H1 (cell line): Measurements from ENCODE around the gene APOOL. TPM values are rescaled to one million over a fixed set of nuclear protein-coding genes. Genes with fewer than 3 reads are reported as not detected.

ENCODE experiments used
- CTCF ChIA-PET: fragments of 300-600 bp; sonication (Branson Sonifier 250); formaldehyde crosslinking; loops from one replicate; lab custom pipeline; 2021; ENCODE audit not compliant: partially characterized antibody; lab: Charles Lee
- POLR2A ChIA-PET: fragments of 300-600 bp; sonication (Branson Sonifier 250); formaldehyde crosslinking; loops from one replicate; lab custom pipeline; 2021; ENCODE audit warnings: inconsistent platforms; ENCODE audit not compliant: partially characterized antibody; lab: Charles Lee
- DNase-seq, 2 experiments: peaks; one replicate each; pipeline versions ENCODE4 v3.0.0 to v3.0.0-alpha.2; 2010 to 2022; ENCODE audit warnings: low spot score in 2 of 2, low read depth in 1 of 2, mixed read lengths in 1 of 2
- FAIRE-seq: peaks from 2 replicates; lab custom pipeline; 2011; peaks lifted over from hg19 to GRCh38; lab: Jason Lieb, UNC
- H2AFZ ChIP-seq: 2 replicates; pipeline ENCODE4 v1.8.1; 2012; ENCODE audit warnings: low read length, inconsistent platforms
- H2AK5ac ChIP-seq: 2 replicates; pipeline ENCODE4 v1.6.1; 2013; ENCODE audit warnings: low read depth, low read length
- H2BK120ac ChIP-seq: replicated peaks from 2 replicates; pipeline ENCODE3; 2013; ENCODE audit warnings: low read depth, low read length, inconsistent platforms
- H2BK12ac ChIP-seq: 2 replicates; pipeline ENCODE4 v1.6.1; 2013; ENCODE audit warnings: low read depth, low read length
- H2BK15ac ChIP-seq: 2 replicates; pipeline ENCODE4 v1.6.1; 2013; ENCODE audit warnings: low read length
- H2BK20ac ChIP-seq: 2 replicates; pipeline ENCODE4 v1.6.1; 2013; ENCODE audit warnings: low read length
- H2BK5ac ChIP-seq: 2 replicates; pipeline ENCODE4 v1.6.1; 2013; ENCODE audit warnings: low read depth, low read length
- H3K14ac ChIP-seq: 2 replicates; pipeline ENCODE4 v1.6.1; 2013; ENCODE audit warnings: inconsistent platforms; ENCODE audit not compliant: insufficient read length
- H3K18ac ChIP-seq: 2 replicates; pipeline ENCODE4 v1.6.1; 2013; ENCODE audit warnings: low read length; ENCODE audit errors: extremely low read depth
- H3K23ac ChIP-seq: 2 replicates; pipeline ENCODE4 v1.6.1; 2013; ENCODE audit warnings: inconsistent platforms; ENCODE audit not compliant: insufficient read length
- H3K23me2 ChIP-seq: 2 replicates; pipeline ENCODE4 v1.6.1; 2013; ENCODE audit warnings: low read depth, low read length
- H3K27ac ChIP-seq: 2 replicates; pipeline ENCODE4 v1.6.1; 2011; ENCODE audit warnings: low read depth, low read length, inconsistent platforms
- H3K27me3 ChIP-seq, 4 experiments: replicated peaks in 1 of 4; 1 replicate in 1 of 4; 2 replicates in 3 of 4; pipeline versions ENCODE4 v1.6.1 to v1.8.1; 2011 to 2013; ENCODE audit warnings: low read length in 3 of 4, mild to moderate bottlenecking in 3 of 4, inconsistent platforms in 2 of 4, mixed read lengths in 2 of 4, moderate library complexity in 1 of 4; ENCODE audit not compliant: control insufficient read depth in 3 of 4, insufficient read depth in 3 of 4; ENCODE audit errors: extremely low read depth in 1 of 4
- H3K36me3 ChIP-seq, 4 experiments: 2 replicates each; pipeline versions ENCODE4 v1.6.1 to v1.8.1; 2011 to 2013; ENCODE audit warnings: mild to moderate bottlenecking in 4 of 4, low read length in 3 of 4, moderate library complexity in 2 of 4, control low read depth in 1 of 4, inconsistent platforms in 1 of 4; ENCODE audit not compliant: insufficient read depth in 4 of 4, control insufficient read depth in 2 of 4
- H3K4ac ChIP-seq: replicated peaks from 2 replicates; pipeline ENCODE3; 2013; ENCODE audit warnings: low read length, low read depth, mixed read lengths, inconsistent platforms; ENCODE audit not compliant: insufficient read length
- H3K4me1 ChIP-seq, 4 experiments: replicated peaks in 1 of 4; 1 replicate in 1 of 4; 2 replicates in 3 of 4; pipeline versions ENCODE4 v1.6.1 to v1.8.1; 2011 to 2013; ENCODE audit warnings: low read length in 3 of 4, inconsistent platforms in 2 of 4, mixed read lengths in 1 of 4; ENCODE audit not compliant: insufficient read depth in 4 of 4, control insufficient read depth in 3 of 4
- H3K4me2 ChIP-seq, 2 experiments: 2 replicates each; pipeline versions ENCODE4 v1.6.1 to v1.8.1; 2011 to 2013; ENCODE audit warnings: low read depth in 2 of 2, low read length in 2 of 2, control low read depth in 1 of 2, inconsistent platforms in 1 of 2, mild to moderate bottlenecking in 1 of 2; ENCODE audit not compliant: insufficient read depth in 1 of 2
- H3K4me3 ChIP-seq, 4 experiments: fragments of 200-600, 300-600 bp in 1 of 4; sonication (generic), shearing (Covaris generic), sonication (Bioruptor Twin) in 1 of 4; 2 replicates each; pipeline versions ENCODE4 v1.5.1 to v1.8.1; 2011 to 2016; ENCODE audit warnings: low read length in 4 of 4, low read depth in 3 of 4, control low read depth in 2 of 4, inconsistent platforms in 2 of 4, mild to moderate bottlenecking in 2 of 4, mixed read lengths in 1 of 4, moderate library complexity in 1 of 4; ENCODE audit not compliant: insufficient read depth in 2 of 4; ENCODE audit errors: extremely low read depth in 1 of 4
- H3K56ac ChIP-seq: replicated peaks from 2 replicates; pipeline ENCODE3; 2013; ENCODE audit warnings: low read depth, mild to moderate bottlenecking, mixed read lengths, low read length, inconsistent platforms; ENCODE audit not compliant: insufficient read length
- H3K79me1 ChIP-seq: 2 replicates; pipeline ENCODE4 v1.6.1; 2013; ENCODE audit warnings: low read depth, low read length, control low read depth
- H3K79me2 ChIP-seq, 2 experiments: 2 replicates each; pipeline versions ENCODE4 v1.6.1 to v1.8.1; 2012 to 2013; ENCODE audit warnings: low read length in 2 of 2, mild to moderate bottlenecking in 2 of 2, inconsistent platforms in 1 of 2; ENCODE audit not compliant: insufficient read depth in 2 of 2, control insufficient read depth in 1 of 2
- H3K9ac ChIP-seq, 4 experiments: replicated peaks in 1 of 4; 1 replicate in 1 of 4; 2 replicates in 3 of 4; pipeline versions ENCODE4 v1.6.1 to v1.8.1; 2011 to 2013; ENCODE audit warnings: low read depth in 3 of 4, low read length in 3 of 4, control low read depth in 2 of 4, mild to moderate bottlenecking in 2 of 4, moderate library complexity in 2 of 4, inconsistent platforms in 1 of 4; ENCODE audit errors: extremely low read depth in 1 of 4
- H3K9me3 ChIP-seq, 2 experiments: 2 replicates each; pipeline versions ENCODE4 v1.6.1 to v1.8.1; 2012 to 2013; ENCODE audit warnings: mild to moderate bottlenecking in 2 of 2, moderate library complexity in 2 of 2, control low read depth in 1 of 2, inconsistent platforms in 1 of 2, low read depth in 1 of 2, low read length in 1 of 2, mixed read lengths in 1 of 2; ENCODE audit not compliant: insufficient read depth in 2 of 2
- H4K20me1 ChIP-seq, 2 experiments: replicated peaks in 1 of 2; 2 replicates each; pipeline versions ENCODE3 to v1.8.1; 2011 to 2013; ENCODE audit warnings: inconsistent platforms in 2 of 2, low read length in 2 of 2, mild to moderate bottlenecking in 1 of 2; ENCODE audit not compliant: insufficient read depth in 2 of 2, control insufficient read depth in 1 of 2
- H4K5ac ChIP-seq: 2 replicates; pipeline ENCODE4 v1.6.1; 2013; ENCODE audit warnings: low read length, low read depth, mixed read lengths, inconsistent platforms; ENCODE audit not compliant: insufficient read length
- H4K8ac ChIP-seq: 2 replicates; pipeline ENCODE4 v1.8.0; 2013; ENCODE audit warnings: mild to moderate bottlenecking, moderate library complexity, low read length, inconsistent platforms; ENCODE audit not compliant: insufficient read depth; ENCODE audit errors: extremely low read depth
- H4K91ac ChIP-seq: replicated peaks from 2 replicates; pipeline ENCODE3; 2013; ENCODE audit warnings: low read length, mixed read lengths, inconsistent platforms; ENCODE audit not compliant: insufficient read length
- CEBPB ChIP-seq: IDR thresholded peaks from 2 replicates; pipeline ENCODE4 v1.6.1; 2012; ENCODE audit warnings: low read depth, low read length
- EGR1 ChIP-seq: IDR thresholded peaks from 2 replicates; pipeline ENCODE4 v1.6.1; 2011; ENCODE audit warnings: low read depth, low read length, borderline replicate concordance
- GABPA ChIP-seq: IDR thresholded peaks from 2 replicates; pipeline ENCODE4 v1.6.1; 2011; ENCODE audit warnings: mild to moderate bottlenecking, low read length, moderate library complexity, borderline replicate concordance; ENCODE audit not compliant: insufficient read depth
- JUND ChIP-seq: IDR thresholded peaks from 2 replicates; pipeline ENCODE4 v1.6.1; 2011; ENCODE audit warnings: mild to moderate bottlenecking, improper control_type of control experiment, low read length
- KDM5A ChIP-seq: fragments of 200-600 bp; IDR thresholded peaks from 2 replicates; pipeline ENCODE4 v1.7.1; 2012; ENCODE audit warnings: mild to moderate bottlenecking, low read length, inconsistent platforms, mixed read lengths
- MAFK ChIP-seq: IDR thresholded peaks from 2 replicates; pipeline ENCODE4 v1.6.1; 2012; ENCODE audit warnings: low read depth, mild to moderate bottlenecking, improper control_type of control experiment, low read length
- POLR2AphosphoS5 ChIP-seq: IDR thresholded peaks from 2 replicates; pipeline ENCODE4 v1.6.1; 2011; ENCODE audit warnings: low read depth, low read length
- RAD21 ChIP-seq, 2 experiments: IDR thresholded peaks in 1 of 2; conservative IDR thresholded peaks in 1 of 2; 2 replicates each; pipeline ENCODE4 v1.6.1; 2011; ENCODE audit warnings: low read depth in 2 of 2, low read length in 2 of 2, improper control_type of control experiment in 1 of 2, inconsistent platforms in 1 of 2, mild to moderate bottlenecking in 1 of 2, moderate library complexity in 1 of 2
- SIN3A ChIP-seq, 2 experiments: IDR thresholded peaks in 1 of 2; conservative IDR thresholded peaks in 1 of 2; 2 replicates each; pipeline ENCODE4 v1.6.1; 2011 to 2012; ENCODE audit warnings: low read length in 2 of 2, improper control_type of control experiment in 1 of 2, low read depth in 1 of 2, mild to moderate bottlenecking in 1 of 2
- SP2 ChIP-seq: IDR thresholded peaks from 2 replicates; pipeline ENCODE4 v1.6.1; 2012; ENCODE audit warnings: mild to moderate bottlenecking, low read length, inconsistent platforms
- USF2 ChIP-seq: IDR thresholded peaks from 2 replicates; pipeline ENCODE4 v1.6.1; 2011; ENCODE audit warnings: low read length, improper control_type of control experiment
- YY1 ChIP-seq: IDR thresholded peaks from 2 replicates; pipeline ENCODE4 v1.6.1; 2011; ENCODE audit warnings: low read depth, mild to moderate bottlenecking, low read length
- WGBS, 2 experiments: shearing (Covaris generic) in 1 of 2; methylation state at CpG; one replicate each; pipeline versions ENCODE4 v1.1.6 to v1.1.7; 2013 to 2015; ENCODE audit warnings: low lambda C conversion rate in 2 of 2, mixed read lengths in 2 of 2, inconsistent platforms in 1 of 2, low coverage in 1 of 2, missing lambda C conversion rate in 1 of 2; ENCODE audit not compliant: insufficient replicate concordance in 2 of 2, insufficient coverage in 1 of 2, insufficient read length in 1 of 2; ENCODE audit errors: extremely low coverage in 1 of 2, missing lambda C conversion rate in 1 of 2; 5-methylcytosine and 5-hydroxymethylcytosine counted together
- polyA plus RNA-seq, 7 experiments: library from polyadenylated mRNA; depleted of rRNA in 3 of 7; stranded (reverse) in 5 of 7; unstranded in 2 of 7; fragments of >200 nt in 5 of 7; fragments of 200-250 nt in 2 of 7; gene quantifications; 1 replicate in 5 of 7; 2 replicates in 1 of 7; 4 replicates in 1 of 7; pipeline versions ENCODE4 v1.2.1 to v1.2.3, GENCODE V29; 2011 to 2013; ENCODE audit warnings: missing spikeins in 2 of 7, mixed read lengths in 2 of 7
- total RNA-seq: library from RNA; stranded (reverse); fragmentation: NEBNext Ultra II Directional; extraction: Animal tissue kit (Norgen Biotek cat#: 25700); gene quantifications from 2 replicates; pipeline ENCODE4 v1.2.1, GENCODE V29; 2021
- TF ChIP-seq, protein P1 (sequence below): IDR thresholded peaks from 2 replicates; pipeline ENCODE4 v1.6.1; 2012; ENCODE audit warnings: inconsistent platforms

The APOOL gene
- total and polyA plus RNA-seq, 2 of the 8 experiments (the other 6 are each of a cell fraction or from before 2014, with no cell fraction given): 2.4 to 8.1 TPM

DNA sequence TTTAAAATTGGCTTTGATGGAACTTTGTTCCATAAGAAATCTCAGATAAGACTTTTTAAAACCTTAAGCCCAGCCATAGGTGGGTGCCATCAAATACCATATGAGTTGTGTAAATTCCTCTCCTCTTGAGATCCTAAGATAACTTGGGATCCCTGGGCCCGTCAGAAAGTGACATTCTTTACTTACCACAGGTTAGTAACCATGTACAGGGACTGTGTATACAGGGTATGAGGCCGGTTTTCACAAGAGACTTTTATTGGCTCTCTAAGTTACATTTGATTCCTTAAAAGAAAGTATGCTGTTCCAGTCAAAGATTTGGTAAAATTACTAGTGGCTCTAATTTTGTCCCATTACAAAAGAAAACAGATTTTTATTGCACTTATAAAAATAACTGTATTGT, 110.1 kb downstream of the APOOL start:
- no peak overlapping the region for H2AFZ ChIP-seq
- H3K4me2 ChIP-seq: no peak overlapping the region
- H4K5ac ChIP-seq: no peak overlapping the region
- H3K79me2 ChIP-seq: no peaks in the 10 kb centered on the region
- no peaks in the 10 kb centered on the region for H3K23me2 ChIP-seq
- WGBS, 2 experiments: 94% methylated on average over 2 of the region's 2 CpGs; no CpG with 5 or more reads in 1 of the 2 experiments
- no peak overlapping the region for H3K23ac ChIP-seq
- no peak overlapping the region for H3K9ac ChIP-seq
- H2BK20ac ChIP-seq: no peak overlapping the region
- no peak overlapping the region for H3K4me3 ChIP-seq
- H3K4me1 ChIP-seq: no peaks in the 10 kb centered on the region
- H3K36me3 ChIP-seq: no peaks in the 10 kb centered on the region
- no peaks in the 10 kb centered on the region for H3K79me1 ChIP-seq
- H4K8ac ChIP-seq: no peak overlapping the region
- H2BK12ac ChIP-seq: no peak overlapping the region
- H3K56ac ChIP-seq: no peak overlapping the region
- no peak overlapping the region for H2BK15ac ChIP-seq
- H3K9me3 ChIP-seq: no peaks in the 10 kb centered on the region
- FAIRE-seq (no peak), DNase-seq (no peak)
- no peak overlapping the region for H4K91ac ChIP-seq
- H2BK120ac ChIP-seq: no peak overlapping the region
- no peak overlapping the region for H2BK5ac ChIP-seq
- H3K18ac ChIP-seq: no peak overlapping the region
- ChIA-PET POLR2A (no interaction called here), CTCF (no interaction called here)
- no peak overlapping the region for H3K4ac ChIP-seq
- H3K14ac ChIP-seq: no peak overlapping the region
- no peak overlapping the region for H3K27ac ChIP-seq
- no peaks in the 10 kb centered on the region for H3K27me3 ChIP-seq
- H4K20me1 ChIP-seq: no peaks in the 10 kb centered on the region
- H2AK5ac ChIP-seq: no peak overlapping the region
- no peak for TF ChIP-seq USF2
- TF ChIP-seq, protein P1, sequence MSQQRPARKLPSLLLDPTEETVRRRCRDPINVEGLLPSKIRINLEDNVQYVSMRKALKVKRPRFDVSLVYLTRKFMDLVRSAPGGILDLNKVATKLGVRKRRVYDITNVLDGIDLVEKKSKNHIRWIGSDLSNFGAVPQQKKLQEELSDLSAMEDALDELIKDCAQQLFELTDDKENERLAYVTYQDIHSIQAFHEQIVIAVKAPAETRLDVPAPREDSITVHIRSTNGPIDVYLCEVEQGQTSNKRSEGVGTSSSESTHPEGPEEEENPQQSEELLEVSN: no peak
- no peak for TF ChIP-seq CEBPB
- no peak for TF ChIP-seq POLR2AphosphoS5
- TF ChIP-seq EGR1: no peak
- no peak for TF ChIP-seq GABPA
- no peak for TF ChIP-seq JUND
- TF ChIP-seq YY1: no peak
- no peak for TF ChIP-seq MAFK
- TF ChIP-seq RAD21 (IDR thresholded peaks at IDR 0.05 in 1 of 2, conservative IDR thresholded peaks at IDR 0.05 in 1 of 2; ENCODE audit: low read depth in 2 of 2, low read length in 2 of 2): no peak
- TF ChIP-seq SIN3A (conservative IDR thresholded peaks at IDR 0.05 in 1 of 2, IDR thresholded peaks at IDR 0.05 in 1 of 2; ENCODE audit: low read depth in 1 of 2, low read length in 2 of 2): no peak
- TF ChIP-seq KDM5A: no peak
- TF ChIP-seq SP2: no peak
